T1000 (cell line): ENCODE data around the gene ELP2.
"Not testable (repeated sequence)": the region's sequence is repeated elsewhere in the genome, so short reads cannot be mapped to it uniquely, and the experiment has no call there.

ENCODE experiments used
- DNase-seq: peaks from one replicate; lab custom pipeline; 2025; ENCODE audit warnings: mixed read lengths; lab: John Stamatoyannopoulos, UW

Gene ELP2

GRCh38 chr18:36191286-36191685 lies 61.6 kb downstream of the ELP2 start:
- no peak for DNase-seq

- no peak for DNase-seq
Observed at GRCh38 chr18:36191711-36192110, 62.0 kb downstream of the ELP2 start.

GRCh38 chr18:36194600-36195315 lies 65.1 kb downstream of the ELP2 start:
- no peak for DNase-seq

- no peak for DNase-seq
Observed at GRCh38 chr18:36195427-36196122, 65.9 kb downstream of the ELP2 start.

- no peak for DNase-seq
Observed at GRCh38 chr18:36196238-36196995, 66.7 kb downstream of the ELP2 start.

- no peak for DNase-seq
Observed at GRCh38 chr18:36197511-36198166, 67.9 kb downstream of the ELP2 start.

- no peak for DNase-seq
Observed at GRCh38 chr18:36199691-36200295, 70.1 kb downstream of the ELP2 start.

GRCh38 chr18:36200354-36200771 lies 70.7 kb downstream of the ELP2 start:
- no peak for DNase-seq

- no peak for DNase-seq
Observed at GRCh38 chr18:36201765-36202164, 72.1 kb downstream of the ELP2 start.

GRCh38 chr18:36203360-36203895 lies 73.7 kb downstream of the ELP2 start:
- no peak for DNase-seq

- no peak for DNase-seq
Observed at GRCh38 chr18:36205166-36205565, 75.5 kb downstream of the ELP2 start.

GRCh38 chr18:36207303-36207702 lies 77.6 kb downstream of the ELP2 start:
- DNase-seq = no peak

- not testable (repeated sequence) for DNase-seq
Observed at GRCh38 chr18:36207969-36208368, 78.3 kb downstream of the ELP2 start.

- DNase-seq = no peak
Observed at GRCh38 chr18:36211612-36212065, 81.9 kb downstream of the ELP2 start.

GRCh38 chr18:36212301-36213171 lies 82.8 kb downstream of the ELP2 start:
- no peak for DNase-seq

- no peak for DNase-seq
Observed at GRCh38 chr18:36214811-36215210, 85.1 kb downstream of the ELP2 start.

GRCh38 chr18:36215577-36215976 lies 85.9 kb downstream of the ELP2 start:
- no peak for DNase-seq

- no peak for DNase-seq
Observed at GRCh38 chr18:36217348-36217747, 87.6 kb downstream of the ELP2 start.

GRCh38 chr18:36229188-36229587 lies 99.5 kb downstream of the ELP2 start:
- DNase-seq = no peak
